GM18499 (cell line): Measurements from ENCODE around the gene SERPINB2.
A peak's percentile ranks its signal among the peaks of the same experiment; 100 is the strongest.

ENCODE experiments used
- ATAC-seq: cut with Tn5 transposase; IDR thresholded peaks from one replicate; pipeline ENCODE4 v1.9.1; 2021; ENCODE audit warnings: moderate number of reproducible peaks; ENCODE audit not compliant: insufficient read depth, unreplicated experiment

The SERPINB2 gene

GRCh38 chr18:63883617-63884016, 3.9 kb upstream of the SERPINB2 start:
- no peak for ATAC-seq

GRCh38 chr18:63888470-63889190, 1.1 kb downstream of the SERPINB2 start:
- ATAC-seq: no peak

- ATAC-seq: no peak
These were observed 2.1 kb downstream of the SERPINB2 start for GRCh38 chr18:63889626-63890025.

GRCh38 chr18:63890237-63890949, 2.9 kb downstream of the SERPINB2 start:
- ATAC-seq: no peak

- peak; percentile 74 for ATAC-seq
These were observed 3.4 kb downstream of the SERPINB2 start for GRCh38 chr18:63890950-63891304.

GRCh38 chr18:63892566-63892965, 5.1 kb downstream of the SERPINB2 start:
- no peak for ATAC-seq

GRCh38 chr18:63894106-63894772, 6.7 kb downstream of the SERPINB2 start:
- no peak for ATAC-seq

- ATAC-seq: no peak
These were observed 7.7 kb downstream of the SERPINB2 start for GRCh38 chr18:63895190-63895589.

GRCh38 chr18:63897072-63897471, 9.6 kb downstream of the SERPINB2 start:
- ATAC-seq: no peak

GRCh38 chr18:63899206-63899605, 11.7 kb downstream of the SERPINB2 start:
- no peak for ATAC-seq

GRCh38 chr18:63903851-63904570, 16.5 kb downstream of the SERPINB2 start:
- ATAC-seq: no peak

GRCh38 chr18:63904694-63905093, 17.2 kb downstream of the SERPINB2 start:
- no peak for ATAC-seq

- no peak for ATAC-seq
These were observed 17.9 kb downstream of the SERPINB2 start for GRCh38 chr18:63905361-63905760.

- no peak for ATAC-seq
These were observed 18.6 kb downstream of the SERPINB2 start for GRCh38 chr18:63906056-63906455.

GRCh38 chr18:63907664-63908063, 20.2 kb downstream of the SERPINB2 start, which contains the start of gene SERPINB10:
TSS of gene SERPINB10 (plus strand) at chr18:63907958. CDS start at chr18:63915511, 7,553 bp downstream.
- ATAC-seq: peak; percentile 63

- ATAC-seq: no peak
These were observed 21.4 kb downstream of the SERPINB2 start for GRCh38 chr18:63908858-63909257.

GRCh38 chr18:63909870-63910269, 22.4 kb downstream of the SERPINB2 start:
- peak; percentile 60 for ATAC-seq

- ATAC-seq: no peak
These were observed 30.3 kb downstream of the SERPINB2 start for GRCh38 chr18:63917817-63918216.

GRCh38 chr18:63922049-63922448, 34.5 kb downstream of the SERPINB2 start:
- ATAC-seq: no peak

GRCh38 chr18:63924551-63924950, 37.0 kb downstream of the SERPINB2 start:
- no peak for ATAC-seq

GRCh38 chr18:63928331-63928730, 40.8 kb downstream of the SERPINB2 start:
- ATAC-seq: no peak
